LNCAP (cell line): Measurements from ENCODE around the gene SHQ1.
A peak's percentile ranks its signal among the peaks of the same experiment; 100 is the strongest.

Experiments used
- TF ChIP-seq, protein P1 (sequence below): fragments of 450-650 bp; IDR thresholded peaks from 2 replicates; pipeline ENCODE4 v1.5.1; 2017; ENCODE audit warnings: mild to moderate bottlenecking

SHQ1 gene

DNA sequence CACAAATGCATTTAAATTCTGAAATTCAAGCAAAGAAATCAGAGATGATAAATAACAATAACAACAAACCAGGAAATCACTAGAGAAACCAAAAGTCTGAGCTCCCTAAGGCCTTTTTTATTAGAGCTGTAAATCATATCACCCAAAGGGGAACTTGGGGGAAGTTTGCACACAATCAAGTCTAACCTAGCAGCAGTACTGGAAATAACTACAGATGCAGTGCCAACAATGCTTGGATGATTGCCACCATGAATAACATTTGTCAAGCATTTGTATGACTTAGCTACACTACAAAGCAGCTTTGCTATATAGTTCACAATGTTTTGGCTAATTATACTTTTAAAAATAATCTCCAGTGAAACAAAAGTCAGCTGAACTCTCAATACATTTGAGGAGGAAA, 27.8 kb downstream of the SHQ1 start:
- TF ChIP-seq, protein P1, sequence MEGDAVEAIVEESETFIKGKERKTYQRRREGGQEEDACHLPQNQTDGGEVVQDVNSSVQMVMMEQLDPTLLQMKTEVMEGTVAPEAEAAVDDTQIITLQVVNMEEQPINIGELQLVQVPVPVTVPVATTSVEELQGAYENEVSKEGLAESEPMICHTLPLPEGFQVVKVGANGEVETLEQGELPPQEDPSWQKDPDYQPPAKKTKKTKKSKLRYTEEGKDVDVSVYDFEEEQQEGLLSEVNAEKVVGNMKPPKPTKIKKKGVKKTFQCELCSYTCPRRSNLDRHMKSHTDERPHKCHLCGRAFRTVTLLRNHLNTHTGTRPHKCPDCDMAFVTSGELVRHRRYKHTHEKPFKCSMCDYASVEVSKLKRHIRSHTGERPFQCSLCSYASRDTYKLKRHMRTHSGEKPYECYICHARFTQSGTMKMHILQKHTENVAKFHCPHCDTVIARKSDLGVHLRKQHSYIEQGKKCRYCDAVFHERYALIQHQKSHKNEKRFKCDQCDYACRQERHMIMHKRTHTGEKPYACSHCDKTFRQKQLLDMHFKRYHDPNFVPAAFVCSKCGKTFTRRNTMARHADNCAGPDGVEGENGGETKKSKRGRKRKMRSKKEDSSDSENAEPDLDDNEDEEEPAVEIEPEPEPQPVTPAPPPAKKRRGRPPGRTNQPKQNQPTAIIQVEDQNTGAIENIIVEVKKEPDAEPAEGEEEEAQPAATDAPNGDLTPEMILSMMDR: no peak

DNA sequence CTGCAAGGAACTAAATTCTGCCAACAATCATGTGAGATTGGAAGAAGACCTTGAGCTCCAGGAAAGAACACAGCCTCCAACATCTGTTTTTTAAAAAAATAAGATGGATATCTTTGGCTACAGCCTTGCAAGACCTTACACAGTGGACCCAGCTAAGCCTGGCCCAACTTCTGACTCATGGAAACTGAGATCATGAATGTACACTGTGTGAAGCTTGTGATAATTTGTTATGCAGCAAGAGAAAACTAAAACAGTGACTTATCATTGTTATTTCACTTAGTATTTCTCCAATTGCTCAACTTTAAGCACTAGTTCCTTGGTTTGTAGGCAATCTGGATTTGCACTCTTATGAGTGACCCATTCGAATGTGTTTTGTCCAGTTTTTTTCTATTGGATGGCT, 29.3 kb downstream of the SHQ1 start:
- TF ChIP-seq, protein P1: no peak

DNA sequence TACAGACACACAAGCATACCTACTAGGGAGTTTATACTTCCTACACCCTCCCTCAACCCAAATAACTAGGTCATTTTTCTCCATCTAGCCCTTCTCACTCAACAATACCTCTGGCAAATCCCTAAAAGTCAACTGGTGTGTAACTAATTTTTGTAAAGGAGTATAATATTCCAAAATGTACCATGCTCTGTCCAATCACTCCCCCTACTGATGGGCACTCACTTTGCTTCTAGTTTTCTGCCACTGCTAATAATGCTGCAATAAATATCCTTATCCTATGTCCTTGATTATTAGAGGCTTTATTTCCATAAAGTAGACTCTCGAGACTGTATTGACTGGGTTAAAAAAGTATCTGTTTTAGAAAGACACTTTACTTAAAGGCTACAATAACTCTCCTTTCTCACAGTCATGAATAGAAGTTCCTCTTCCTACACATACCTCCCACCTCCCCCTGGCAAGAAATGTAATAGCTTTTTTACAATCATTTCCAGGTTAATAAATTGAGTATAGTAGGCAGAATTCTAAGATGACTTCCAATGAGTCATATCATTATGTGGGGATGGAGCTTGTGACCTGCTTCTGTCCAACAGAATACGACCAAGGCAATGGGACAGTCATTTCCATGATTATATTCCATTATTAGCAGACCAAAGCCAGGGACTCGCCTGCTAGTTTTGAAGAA, 30.0 kb downstream of the SHQ1 start:
- TF ChIP-seq, protein P1: peak; percentile 75

DNA sequence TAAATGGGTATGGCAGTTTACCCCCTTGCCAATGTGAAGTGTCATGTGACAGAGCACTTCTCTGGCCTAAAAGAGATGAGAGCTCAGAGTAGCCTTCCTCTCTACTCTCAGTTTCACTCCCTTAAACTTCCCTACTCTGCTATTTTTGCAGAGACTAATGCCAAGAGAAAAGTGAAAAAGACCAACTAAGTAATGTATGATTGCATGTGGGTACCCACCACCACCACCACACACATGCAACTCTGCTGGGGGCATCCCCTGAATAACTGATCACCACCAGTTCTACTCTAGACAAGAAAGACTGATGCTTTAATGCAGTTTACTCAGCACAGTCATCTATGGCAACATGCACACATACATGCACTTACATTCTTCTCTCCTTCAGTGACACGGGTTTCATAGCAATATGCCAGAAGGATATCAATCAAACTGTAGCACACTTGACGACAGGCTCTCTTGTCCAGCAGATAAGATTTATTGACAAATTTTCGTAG, 31.3 kb downstream of the SHQ1 start:
- TF ChIP-seq, protein P1: no peak

DNA sequence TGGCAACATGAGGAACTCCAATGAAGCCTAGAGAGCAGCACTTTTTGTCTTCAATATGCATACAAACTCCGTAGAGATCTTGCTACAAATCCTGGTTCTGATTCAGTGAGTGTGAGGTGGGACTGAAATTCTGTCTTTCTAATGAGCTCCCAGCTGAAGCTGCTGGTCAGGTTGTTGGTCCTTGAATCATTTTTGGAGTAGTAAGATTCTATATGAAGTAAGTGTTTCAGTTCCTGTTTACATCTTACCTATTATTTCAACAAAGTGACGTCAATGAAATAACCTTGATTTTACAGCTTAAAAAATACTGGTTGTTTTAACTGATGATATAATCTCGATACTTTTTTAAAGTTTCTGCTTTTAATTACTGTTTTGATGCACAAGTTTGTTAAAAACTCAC, 33.9 kb downstream of the SHQ1 start:
- TF ChIP-seq, protein P1: no peak

DNA sequence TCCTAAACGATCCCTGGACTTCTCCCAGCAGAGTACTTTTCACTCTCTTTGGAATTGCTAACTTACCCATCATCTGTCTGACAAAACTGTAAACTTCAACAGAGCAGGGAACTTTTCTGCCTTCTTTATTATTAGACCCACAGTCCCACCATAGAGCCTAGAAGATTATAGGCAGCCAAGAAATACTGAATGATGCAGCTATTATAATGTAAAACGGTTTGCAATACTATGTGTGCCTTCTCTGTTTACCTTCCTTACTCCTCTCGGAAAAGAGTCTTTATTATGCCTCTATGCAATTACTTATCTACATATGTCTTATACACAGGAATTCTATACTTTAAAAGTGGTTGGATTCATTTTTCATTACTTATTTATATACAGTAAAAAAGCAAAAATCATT, 36.0 kb downstream of the SHQ1 start:
- TF ChIP-seq, protein P1: no peak

DNA sequence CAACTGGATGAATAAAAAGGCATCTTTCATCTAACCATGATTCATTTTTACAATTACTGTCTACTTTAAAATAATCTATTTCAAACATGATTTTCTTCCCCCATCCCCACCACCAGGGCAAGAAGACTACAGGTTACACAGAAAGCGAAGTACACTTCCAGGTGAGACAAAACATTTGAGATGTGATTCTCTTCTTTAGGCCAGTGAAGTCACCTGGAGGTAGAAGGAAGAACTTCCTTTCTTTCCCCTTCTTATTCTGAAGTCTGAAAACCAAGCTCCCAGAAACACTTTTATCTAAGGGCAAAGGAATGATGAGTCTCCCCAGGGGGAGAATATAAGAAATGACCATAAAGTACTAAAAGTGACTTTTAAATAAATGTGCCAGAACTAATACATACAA, 36.7 kb downstream of the SHQ1 start:
- TF ChIP-seq, protein P1: no peak
